IPS-11a (cell line): ENCODE data around the gene CCL21.
"Not testable (repeated sequence)": the region's sequence is repeated elsewhere in the genome, so short reads cannot be mapped to it uniquely, and the experiment has no call there.

Experiments used
- H3K4me3 ChIP-seq: one replicate; pipeline ENCODE4 v1.5.1; 2013; ENCODE audit warnings: low read depth, low read length, control low read depth

CCL21 gene

GRCh38 chr9:34710023-34710422 is at the start of gene CCL21:
CCL21 (minus strand) TSS chr9:34710136; CDS start chr9:34710066, 70 bp downstream.
- H3K4me3 ChIP-seq, result no peak within 1 kb of the TSS

GRCh38 chr9:34759432-34760134 is 49.6 kb upstream of the CCL21 start:
- no peak overlapping the region for H3K4me3 ChIP-seq

DNA sequence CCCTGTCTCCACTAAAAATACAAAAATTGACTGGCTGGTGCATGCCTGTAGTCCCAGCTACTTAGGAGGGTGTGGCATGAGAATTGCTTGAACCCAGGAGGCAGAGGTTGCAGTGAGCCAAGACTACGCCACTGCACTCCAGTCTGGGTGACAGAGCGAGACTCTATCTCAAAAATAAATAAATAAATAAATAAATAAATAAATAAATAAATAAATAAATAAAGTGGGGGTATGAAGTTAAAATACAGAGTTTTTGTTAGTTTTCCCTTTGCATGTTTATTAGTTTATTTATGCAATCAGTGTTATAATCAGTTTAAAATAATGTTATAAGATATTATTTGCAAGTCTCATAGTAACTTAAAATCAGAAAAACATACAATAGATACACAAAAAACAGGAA is 40.4 kb upstream of the CCL21 start:
- H3K4me3 ChIP-seq, result not testable (repeated sequence)

- no peak overlapping the region for H3K4me3 ChIP-seq
Observed at GRCh38 chr9:34746526-34746925, 36.6 kb upstream of the CCL21 start.

GRCh38 chr9:34744295-34745221 is 34.6 kb upstream of the CCL21 start:
- no peak overlapping the region for H3K4me3 ChIP-seq

GRCh38 chr9:34742710-34743109 is 32.8 kb upstream of the CCL21 start:
- no peak overlapping the region for H3K4me3 ChIP-seq

GRCh38 chr9:34741628-34742027 is 31.7 kb upstream of the CCL21 start:
- no peak overlapping the region for H3K4me3 ChIP-seq

- not testable (repeated sequence) for H3K4me3 ChIP-seq
Observed at GRCh38 chr9:34740176-34740575, 30.2 kb upstream of the CCL21 start.

DNA sequence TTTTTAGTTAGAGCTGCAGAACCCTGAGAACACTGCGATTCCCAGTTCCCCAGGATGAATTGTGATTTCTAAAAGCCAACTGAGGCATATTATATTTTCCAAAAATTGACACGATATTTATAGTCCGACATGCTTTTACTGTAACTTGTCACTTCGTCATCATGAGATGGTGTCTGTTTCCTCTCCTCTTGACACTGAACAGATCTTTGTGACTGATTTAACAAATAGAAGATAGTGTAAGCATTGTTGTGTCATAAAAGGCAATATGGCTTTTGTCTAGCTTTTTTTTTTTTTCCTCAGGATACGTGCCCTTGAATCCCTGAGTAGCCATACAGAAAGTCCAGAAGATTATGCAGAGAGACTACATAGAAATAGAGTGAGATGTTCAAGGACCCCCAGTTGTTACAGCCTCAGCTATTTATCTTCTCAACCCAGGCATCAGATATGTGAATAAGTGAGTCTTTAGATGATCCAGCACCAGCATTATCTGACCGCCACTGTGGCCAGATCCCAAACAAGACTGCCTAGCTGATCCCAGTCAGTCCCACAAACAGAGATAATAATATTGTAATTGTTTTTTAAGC is 27.8 kb upstream of the CCL21 start:
- H3K4me3 ChIP-seq, result no peak overlapping the region

GRCh38 chr9:34734720-34735119 is 24.8 kb upstream of the CCL21 start:
- H3K4me3 ChIP-seq, result no peak overlapping the region

DNA sequence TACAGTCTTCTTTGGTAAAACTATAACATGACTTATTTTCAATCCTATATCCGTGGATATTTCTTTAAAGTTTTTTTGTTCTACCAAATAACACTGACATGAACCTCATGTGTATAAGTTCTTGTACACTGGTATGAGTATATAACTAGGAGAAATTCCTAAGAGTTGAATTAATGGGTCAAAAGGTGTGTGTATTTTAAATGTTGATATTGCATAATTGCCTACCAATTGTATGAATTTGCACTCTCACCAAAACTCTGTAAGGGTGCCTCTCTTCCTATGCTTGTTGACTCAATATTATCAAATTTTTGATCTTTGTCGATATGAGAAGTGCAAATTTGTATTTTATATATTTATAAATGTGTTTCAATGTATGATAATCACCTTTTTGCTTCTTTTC is 22.9 kb upstream of the CCL21 start:
- no peak overlapping the region for H3K4me3 ChIP-seq

DNA sequence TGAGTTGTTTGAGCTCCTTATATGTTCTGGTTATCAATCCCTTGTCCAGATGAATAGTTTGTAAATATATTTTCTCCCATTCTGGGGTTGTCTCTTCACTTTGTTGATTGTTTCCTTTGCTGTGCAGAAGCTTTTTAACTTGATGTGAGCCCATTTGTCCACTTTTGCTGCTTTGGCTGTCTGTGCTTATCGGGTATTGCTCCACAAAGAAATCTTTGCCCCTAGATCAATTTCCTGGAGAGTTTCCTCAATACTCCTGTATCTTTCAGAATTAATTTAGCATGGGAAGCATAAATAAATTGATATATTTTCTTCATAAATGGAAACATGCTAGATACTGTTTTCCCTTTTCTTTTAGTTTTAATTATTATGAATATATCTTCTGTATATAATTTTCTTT is 22.5 kb upstream of the CCL21 start:
- no peak overlapping the region for H3K4me3 ChIP-seq

DNA sequence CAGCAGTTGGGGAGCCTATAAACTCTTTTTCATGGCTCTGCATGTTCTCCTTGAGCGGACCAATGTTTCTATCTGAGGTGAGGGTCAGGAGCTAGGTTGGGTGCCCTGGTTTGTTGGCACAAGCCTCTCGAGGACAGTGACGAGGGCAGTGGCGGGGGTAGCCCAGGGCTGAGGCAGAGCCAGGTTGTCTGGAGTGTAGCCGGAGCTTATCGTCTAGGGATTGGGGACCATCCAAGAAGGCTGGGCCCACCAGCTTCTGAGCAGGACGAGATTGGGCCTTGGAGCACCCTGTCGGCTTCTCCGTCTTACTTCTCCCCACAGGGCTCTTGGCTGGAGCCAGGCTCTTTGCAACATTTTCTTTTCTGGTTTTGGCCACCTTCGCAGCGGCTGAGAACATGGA is 13.2 kb upstream of the CCL21 start:
- no peak overlapping the region for H3K4me3 ChIP-seq

- H3K4me3 ChIP-seq, result not testable (repeated sequence)
Observed at GRCh38 chr9:34719769-34720025, 9.8 kb upstream of the CCL21 start.

- H3K4me3 ChIP-seq, result no peak overlapping the region
Observed at GRCh38 chr9:34719021-34719768, 9.3 kb upstream of the CCL21 start.

DNA sequence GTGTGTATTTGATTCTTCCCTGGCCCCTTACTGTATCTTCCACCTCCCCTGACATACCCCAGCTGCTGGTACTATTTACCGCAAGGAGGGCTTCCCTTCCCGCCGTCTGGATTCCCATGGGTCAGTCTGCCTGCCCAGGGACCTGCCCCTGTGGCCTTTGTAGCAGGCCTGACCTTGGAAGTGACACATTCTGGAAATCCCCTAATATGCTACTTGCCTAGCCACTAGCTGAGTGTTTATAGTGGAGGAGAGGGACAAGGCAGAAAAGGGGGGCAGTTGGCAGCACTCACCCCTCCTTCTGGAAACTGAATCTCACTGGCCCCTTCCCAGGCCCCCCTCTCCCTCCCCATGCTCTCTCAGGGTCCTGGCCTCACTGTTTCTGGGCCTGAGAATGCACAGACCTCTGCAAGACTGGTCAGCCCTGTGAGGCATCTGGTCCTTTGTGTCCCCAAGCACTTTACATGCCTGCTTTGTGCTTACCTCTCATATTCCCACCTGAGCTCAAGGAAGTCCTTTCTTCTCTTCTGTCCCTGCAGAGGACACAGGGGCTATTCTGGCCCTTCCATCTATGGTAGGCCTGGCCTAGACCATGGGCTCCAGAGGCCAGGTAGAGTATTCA is 8.2 kb upstream of the CCL21 start:
- no peak overlapping the region for H3K4me3 ChIP-seq

DNA sequence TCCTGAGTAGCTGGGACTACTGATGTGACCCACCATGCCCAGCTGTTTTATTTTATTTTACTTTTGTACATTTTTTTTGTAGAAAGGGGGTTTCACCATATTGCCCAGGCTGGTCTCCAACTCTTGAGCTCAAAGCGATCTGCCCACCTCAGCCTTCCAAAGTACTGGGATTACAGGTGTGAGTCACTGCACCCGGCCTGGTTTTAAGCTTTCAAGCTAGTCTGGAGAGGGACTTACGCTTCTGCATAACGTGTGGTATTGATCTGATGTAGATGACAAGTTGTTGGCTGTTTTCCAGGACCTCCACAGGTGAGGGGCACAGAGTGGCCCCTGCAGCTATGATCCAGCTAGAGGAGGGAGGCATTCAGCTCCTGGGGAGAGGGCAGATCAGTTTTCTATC is 6.8 kb upstream of the CCL21 start:
- H3K4me3 ChIP-seq, result no peak overlapping the region

DNA sequence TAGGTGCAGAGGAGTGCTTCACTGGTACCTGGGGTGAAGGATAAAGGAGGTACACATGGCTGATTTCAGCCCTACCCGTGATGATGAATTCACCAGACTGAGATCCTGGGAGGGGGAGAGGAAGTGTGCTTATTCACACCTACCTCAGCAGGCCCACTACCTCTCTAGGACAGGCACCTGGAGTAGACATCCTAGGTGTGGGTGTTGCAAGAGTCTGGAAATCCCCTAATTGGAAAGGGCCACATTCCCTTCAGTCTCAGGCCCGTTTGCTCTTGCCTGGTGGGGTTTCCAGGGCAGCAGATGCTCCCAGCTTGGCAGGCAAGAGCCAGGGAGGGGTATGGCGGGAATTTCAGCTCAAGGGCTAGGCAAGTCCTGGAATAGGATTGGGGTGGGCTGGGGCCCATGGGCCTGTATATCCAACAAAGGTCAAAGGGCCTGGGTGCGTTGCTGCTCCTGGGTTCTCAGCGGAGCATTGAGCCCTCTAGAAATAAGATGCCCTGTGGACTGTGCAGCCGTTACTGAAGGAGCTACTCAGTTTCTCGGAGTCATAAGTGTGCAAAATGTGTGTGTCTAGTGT is 5.8 kb upstream of the CCL21 start:
- no peak overlapping the region for H3K4me3 ChIP-seq

GRCh38 chr9:34714007-34714406 is 4.1 kb upstream of the CCL21 start:
- H3K4me3 ChIP-seq, result no peak overlapping the region

- H3K4me3 ChIP-seq, result no peak overlapping the region
Observed at GRCh38 chr9:34712140-34712539, 2.2 kb upstream of the CCL21 start.
